HL-60 (cell line): ENCODE data around the gene POM121C.
"Not testable (repeated sequence)": the region's sequence is repeated elsewhere in the genome, so short reads cannot be mapped to it uniquely, and the experiment has no call there.

Source experiments
- CTCF ChIP-seq: IDR thresholded peaks from one replicate; pipeline ENCODE4 v1.5.1; 2011; ENCODE audit warnings: low read length, control low read depth, inconsistent platforms; ENCODE audit not compliant: insufficient read depth
- REST ChIP-seq: IDR thresholded peaks from 2 replicates; pipeline ENCODE4 v1.6.1; 2012; ENCODE audit warnings: low read depth; ENCODE audit not compliant: insufficient replicate concordance
- SPI1 ChIP-seq: IDR thresholded peaks from 2 replicates; pipeline ENCODE4 v1.6.1; 2012; ENCODE audit warnings: low read depth, mild to moderate bottlenecking, borderline replicate concordance

GRCh38 chr7:75374519-75375317, 111.4 kb downstream of the POM121C start:
- TF ChIP-seq CTCF, REST, SPI1: not testable (repeated sequence)
